ENCODE measurements around the gene SERPINH1.

DNA sequence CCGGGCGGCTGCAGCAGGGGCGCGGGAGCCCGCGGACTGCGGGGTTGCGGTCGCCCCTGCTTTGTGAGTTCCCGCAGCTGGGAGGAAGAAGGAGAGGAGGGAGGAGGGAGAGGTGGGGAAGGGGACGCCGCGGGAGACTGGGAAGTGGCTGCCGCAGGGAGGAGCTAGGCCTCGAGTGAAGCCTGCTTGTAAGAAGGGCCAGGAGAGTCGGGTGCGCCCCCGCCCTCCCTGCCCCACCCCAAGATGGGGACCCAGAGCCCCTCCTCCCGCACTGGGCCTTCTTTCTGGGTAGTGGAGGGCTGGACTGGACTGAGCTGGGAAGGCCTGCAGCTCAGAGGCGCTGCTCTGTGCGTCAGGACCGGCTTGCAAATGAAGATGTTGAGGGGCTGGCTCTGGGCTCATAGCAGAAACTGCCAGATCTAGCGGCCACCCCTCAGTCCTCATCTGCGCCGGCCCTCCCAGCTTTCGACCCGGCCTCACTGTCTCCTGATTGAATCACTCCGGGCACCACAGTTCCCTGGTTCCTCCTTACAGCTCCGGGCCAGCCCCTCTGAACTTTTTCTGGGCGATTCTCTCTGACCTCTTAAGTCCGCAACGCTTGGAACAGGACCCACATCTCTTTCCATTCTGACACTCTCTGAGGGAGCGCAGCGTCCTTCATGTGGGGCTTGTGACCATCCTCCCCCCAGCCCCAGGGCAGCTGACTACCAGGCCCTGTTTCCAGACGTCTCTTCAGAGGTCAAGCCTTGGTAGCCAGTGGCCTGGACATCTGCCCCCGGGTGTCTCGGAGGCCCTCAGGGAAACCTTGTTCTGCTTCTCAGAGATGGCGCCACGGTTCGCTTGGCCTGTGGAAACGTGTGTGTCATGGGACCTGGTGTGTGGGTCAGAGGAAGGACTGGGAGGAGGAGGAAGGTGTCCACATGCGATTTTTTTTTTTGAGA lies 21.9 kb downstream of the SERPINH1 start:
- TF ChIP-seq, protein P1, sequence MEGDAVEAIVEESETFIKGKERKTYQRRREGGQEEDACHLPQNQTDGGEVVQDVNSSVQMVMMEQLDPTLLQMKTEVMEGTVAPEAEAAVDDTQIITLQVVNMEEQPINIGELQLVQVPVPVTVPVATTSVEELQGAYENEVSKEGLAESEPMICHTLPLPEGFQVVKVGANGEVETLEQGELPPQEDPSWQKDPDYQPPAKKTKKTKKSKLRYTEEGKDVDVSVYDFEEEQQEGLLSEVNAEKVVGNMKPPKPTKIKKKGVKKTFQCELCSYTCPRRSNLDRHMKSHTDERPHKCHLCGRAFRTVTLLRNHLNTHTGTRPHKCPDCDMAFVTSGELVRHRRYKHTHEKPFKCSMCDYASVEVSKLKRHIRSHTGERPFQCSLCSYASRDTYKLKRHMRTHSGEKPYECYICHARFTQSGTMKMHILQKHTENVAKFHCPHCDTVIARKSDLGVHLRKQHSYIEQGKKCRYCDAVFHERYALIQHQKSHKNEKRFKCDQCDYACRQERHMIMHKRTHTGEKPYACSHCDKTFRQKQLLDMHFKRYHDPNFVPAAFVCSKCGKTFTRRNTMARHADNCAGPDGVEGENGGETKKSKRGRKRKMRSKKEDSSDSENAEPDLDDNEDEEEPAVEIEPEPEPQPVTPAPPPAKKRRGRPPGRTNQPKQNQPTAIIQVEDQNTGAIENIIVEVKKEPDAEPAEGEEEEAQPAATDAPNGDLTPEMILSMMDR (conservative IDR thresholded peaks at IDR 0.05; ENCODE audit: low read length): no peak
- TF ChIP-seq EZH2phosphoT487 (IDR thresholded peaks at IDR 0.05; ENCODE audit: borderline replicate concordance): no peak

All from Loucy (cell line).